ENCODE results near the gene TRAF3IP1.

- TF ChIP-seq CTCF (IDR thresholded peaks at IDR 0.05; ENCODE audit: low read depth, low read length) (no peak), MAX (IDR thresholded peaks at IDR 0.05; ENCODE audit: low read depth, low read length) (no peak)
Measured at GRCh38 chr2:238433300-238433915, 113.1 kb downstream of the TRAF3IP1 start.

Data from NB4 (cell line).